HG03280 (cell line): ENCODE measurements around the gene GATAD2A.
A peak's percentile ranks its signal among the peaks of the same experiment; 100 is the strongest.
"Not testable (repeated sequence)": the region's sequence is repeated elsewhere in the genome, so short reads cannot be mapped to it uniquely, and the experiment has no call there.

ENCODE experiments used
- ATAC-seq: cut with Tn5 transposase; IDR thresholded peaks from one replicate; pipeline ENCODE4 v1.9.1; 2021; ENCODE audit warnings: mild to moderate bottlenecking, moderate library complexity; ENCODE audit not compliant: unreplicated experiment

Gene GATAD2A

GRCh38 chr19:19385896-19386869 is 19.3 kb upstream of the GATAD2A start:
- no peak for ATAC-seq

GRCh38 chr19:19387108-19387507 is 18.4 kb upstream of the GATAD2A start:
- no peak for ATAC-seq

- no peak for ATAC-seq
Observed at GRCh38 chr19:19388568-19389555, 16.6 kb upstream of the GATAD2A start.

GRCh38 chr19:19389683-19390082 is 15.8 kb upstream of the GATAD2A start:
- ATAC-seq = not testable (repeated sequence)

- not testable (repeated sequence) for ATAC-seq
Observed at GRCh38 chr19:19394333-19394732, 11.1 kb upstream of the GATAD2A start.

- no peak for ATAC-seq
Observed at GRCh38 chr19:19399733-19400433, 5.6 kb upstream of the GATAD2A start.

GRCh38 chr19:19402656-19403372 is 2.7 kb upstream of the GATAD2A start:
- ATAC-seq = no peak

- no peak for ATAC-seq
Observed at GRCh38 chr19:19403373-19403901, 2.0 kb upstream of the GATAD2A start.

- peak; percentile 17 for ATAC-seq
Observed at GRCh38 chr19:19405971-19406877, 749 bp downstream of the GATAD2A start.

GRCh38 chr19:19406878-19407632 is 1.6 kb downstream of the GATAD2A start:
- ATAC-seq = no peak

- ATAC-seq = no peak
Observed at GRCh38 chr19:19407633-19407930, 2.1 kb downstream of the GATAD2A start.

GRCh38 chr19:19409205-19409604 is 3.7 kb downstream of the GATAD2A start:
- ATAC-seq = no peak

GRCh38 chr19:19409631-19410030 is 4.2 kb downstream of the GATAD2A start:
- no peak for ATAC-seq

GRCh38 chr19:19410553-19411550 is 5.4 kb downstream of the GATAD2A start:
- ATAC-seq = no peak

GRCh38 chr19:19416280-19416679 is 10.8 kb downstream of the GATAD2A start:
- no peak for ATAC-seq

- no peak for ATAC-seq
Observed at GRCh38 chr19:19417046-19417445, 11.6 kb downstream of the GATAD2A start.

- no peak for ATAC-seq
Observed at GRCh38 chr19:19417628-19418245, 12.3 kb downstream of the GATAD2A start.
